K562 (cell line): ENCODE measurements around the gene FAM168B. TPM values are rescaled to one million over a fixed set of nuclear protein-coding genes. Genes with fewer than 3 reads are reported as not detected.

ENCODE experiments used
- CLOCK ChIP-seq: fragments of 250-450 bp; sonication (Bioruptor Pico); IDR thresholded peaks from 2 replicates; pipeline ENCODE4 v1.4.0; 2020; ENCODE audit warnings: mild to moderate bottlenecking, moderate library complexity, borderline replicate concordance
- MTF1 ChIP-seq: fragments of 250-450 bp; sonication (Bioruptor Pico); IDR thresholded peaks from 2 replicates; pipeline ENCODE4 v1.9.0; 2021; ENCODE audit warnings: moderate library complexity, mild to moderate bottlenecking, inconsistent platforms, borderline replicate concordance
- PTBP1 ChIP-seq: fragments of 200-400 bp; formaldehyde crosslinking; IDR thresholded peaks from 2 replicates; pipeline ENCODE4 v1.6.1; 2017; ENCODE audit warnings: low read depth, low read length
- THAP12 ChIP-seq: fragments of 250-450 bp; sonication (Bioruptor Pico); IDR thresholded peaks from 2 replicates; pipeline ENCODE4 v1.9.0; 2021; ENCODE audit warnings: mild to moderate bottlenecking, inconsistent platforms
- ZNF121 ChIP-seq: sonication (generic); formaldehyde crosslinking; conservative IDR thresholded peaks from 2 replicates; pipeline ENCODE4 v1.8.0; 2022; ENCODE audit warnings: missing genetic modification reagents
- ZSCAN32 ChIP-seq: fragments of 450-650 bp; formaldehyde crosslinking; IDR thresholded peaks from 2 replicates; pipeline ENCODE4 v1.4.0; 2020; ENCODE audit warnings: mild to moderate bottlenecking, moderate library complexity
- polyA plus RNA-seq, 8 experiments: library from polyadenylated mRNA; depleted of rRNA in 4 of 8; stranded (reverse) in 5 of 8; unstranded in 3 of 8; fragments of >200 nt; fragmentation: Nextera tagmentation in 2 of 8; fragmentation: Illumina TruSeq in 1 of 8; extraction: Ambion mirVana in 2 of 8; extraction: Trizol in 1 of 8; gene quantifications; 2 replicates each; pipeline versions ENCODE4 v1.2.1 to v1.2.3, GENCODE V29; 2011 to 2014; ENCODE audit warnings: inconsistent platforms in 1 of 8, missing spikeins in 1 of 8
- total RNA-seq, 7 experiments: library from RNA; depleted of rRNA in 6 of 7; stranded (reverse); fragments of >200 nt in 6 of 7; fragmentation: Illumina TruSeq in 2 of 7; extraction: Trizol in 2 of 7; gene quantifications; 2 replicates each; pipeline versions ENCODE4 v1.2.1 to v1.2.3, GENCODE V29; 2011 to 2021; ENCODE audit warnings: low replicate concordance in 1 of 7
- TF ChIP-seq, protein P1 (sequence below): fragments of 250-450 bp; sonication (Bioruptor Pico); IDR thresholded peaks from 2 replicates; pipeline ENCODE4 v1.4.0; 2020
- TF ChIP-seq, protein P2 (sequence below): fragments of 450-650 bp; formaldehyde crosslinking; IDR thresholded peaks from 2 replicates; pipeline ENCODE4 v1.4.0; 2020; ENCODE audit warnings: mild to moderate bottlenecking, moderate library complexity
- TF ChIP-seq, protein P3 (sequence below): fragments of 250-450 bp; sonication (Bioruptor Pico); IDR thresholded peaks from 2 replicates; pipeline ENCODE4 v1.8.0; 2022; ENCODE audit warnings: inconsistent platforms, mild to moderate bottlenecking, moderate library complexity, borderline replicate concordance
- TF ChIP-seq, protein P4 (sequence below), 2 experiments: IDR thresholded peaks; 2 replicates each; pipeline ENCODE4 v1.6.1; 2011; ENCODE audit warnings: borderline replicate concordance in 1 of 2, control low read depth in 1 of 2, low read depth in 1 of 2, low read length in 1 of 2, mild to moderate bottlenecking in 1 of 2, mixed read lengths in 1 of 2, moderate library complexity in 1 of 2; ENCODE audit not compliant: insufficient read depth in 1 of 2, insufficient read length in 1 of 2, poor library complexity in 1 of 2, severe bottlenecking in 1 of 2; ENCODE audit errors: extremely low read depth in 1 of 2

FAM168B gene
- total and polyA plus RNA-seq, 9 of the 15 experiments (the other 6 are each of a cell fraction or from before 2014, with no cell fraction given), result 3.3 to 76.0 (median 46.1) TPM

DNA sequence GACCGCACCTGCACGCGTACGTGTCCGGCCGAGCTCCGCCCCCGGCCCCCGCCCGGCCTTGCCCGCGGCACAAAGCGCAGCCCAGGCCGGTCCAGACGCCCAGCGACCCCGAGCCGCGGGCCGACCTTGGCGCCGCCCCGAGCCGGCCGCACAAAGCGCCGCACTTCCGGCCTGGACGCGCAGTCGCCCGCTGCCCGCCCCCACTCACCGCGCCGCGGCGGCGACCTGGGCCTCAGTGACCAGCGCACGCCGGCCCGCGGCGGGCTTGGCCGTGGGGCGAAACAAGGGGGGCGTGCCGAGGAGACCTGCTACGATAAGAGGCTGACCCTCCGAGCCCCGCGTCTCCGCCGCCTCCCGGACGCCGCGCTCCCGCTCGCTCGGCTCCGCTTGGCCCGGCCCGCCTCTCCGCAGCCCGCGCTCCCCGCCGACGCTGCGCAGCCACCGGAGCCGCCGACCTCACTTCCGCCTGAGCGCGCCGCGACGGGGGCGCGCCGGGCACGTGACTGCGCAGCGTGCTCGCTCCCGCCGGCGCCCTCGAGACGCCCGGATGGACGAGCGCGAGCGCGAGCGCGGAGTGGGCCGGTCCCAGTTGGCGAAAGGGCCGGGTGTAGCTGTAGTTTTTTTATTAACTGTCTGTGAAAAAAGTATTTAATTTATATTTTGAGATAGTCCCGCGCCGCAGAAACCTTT is at the start of gene FAM168B (continued):
- TF ChIP-seq, protein P1, sequence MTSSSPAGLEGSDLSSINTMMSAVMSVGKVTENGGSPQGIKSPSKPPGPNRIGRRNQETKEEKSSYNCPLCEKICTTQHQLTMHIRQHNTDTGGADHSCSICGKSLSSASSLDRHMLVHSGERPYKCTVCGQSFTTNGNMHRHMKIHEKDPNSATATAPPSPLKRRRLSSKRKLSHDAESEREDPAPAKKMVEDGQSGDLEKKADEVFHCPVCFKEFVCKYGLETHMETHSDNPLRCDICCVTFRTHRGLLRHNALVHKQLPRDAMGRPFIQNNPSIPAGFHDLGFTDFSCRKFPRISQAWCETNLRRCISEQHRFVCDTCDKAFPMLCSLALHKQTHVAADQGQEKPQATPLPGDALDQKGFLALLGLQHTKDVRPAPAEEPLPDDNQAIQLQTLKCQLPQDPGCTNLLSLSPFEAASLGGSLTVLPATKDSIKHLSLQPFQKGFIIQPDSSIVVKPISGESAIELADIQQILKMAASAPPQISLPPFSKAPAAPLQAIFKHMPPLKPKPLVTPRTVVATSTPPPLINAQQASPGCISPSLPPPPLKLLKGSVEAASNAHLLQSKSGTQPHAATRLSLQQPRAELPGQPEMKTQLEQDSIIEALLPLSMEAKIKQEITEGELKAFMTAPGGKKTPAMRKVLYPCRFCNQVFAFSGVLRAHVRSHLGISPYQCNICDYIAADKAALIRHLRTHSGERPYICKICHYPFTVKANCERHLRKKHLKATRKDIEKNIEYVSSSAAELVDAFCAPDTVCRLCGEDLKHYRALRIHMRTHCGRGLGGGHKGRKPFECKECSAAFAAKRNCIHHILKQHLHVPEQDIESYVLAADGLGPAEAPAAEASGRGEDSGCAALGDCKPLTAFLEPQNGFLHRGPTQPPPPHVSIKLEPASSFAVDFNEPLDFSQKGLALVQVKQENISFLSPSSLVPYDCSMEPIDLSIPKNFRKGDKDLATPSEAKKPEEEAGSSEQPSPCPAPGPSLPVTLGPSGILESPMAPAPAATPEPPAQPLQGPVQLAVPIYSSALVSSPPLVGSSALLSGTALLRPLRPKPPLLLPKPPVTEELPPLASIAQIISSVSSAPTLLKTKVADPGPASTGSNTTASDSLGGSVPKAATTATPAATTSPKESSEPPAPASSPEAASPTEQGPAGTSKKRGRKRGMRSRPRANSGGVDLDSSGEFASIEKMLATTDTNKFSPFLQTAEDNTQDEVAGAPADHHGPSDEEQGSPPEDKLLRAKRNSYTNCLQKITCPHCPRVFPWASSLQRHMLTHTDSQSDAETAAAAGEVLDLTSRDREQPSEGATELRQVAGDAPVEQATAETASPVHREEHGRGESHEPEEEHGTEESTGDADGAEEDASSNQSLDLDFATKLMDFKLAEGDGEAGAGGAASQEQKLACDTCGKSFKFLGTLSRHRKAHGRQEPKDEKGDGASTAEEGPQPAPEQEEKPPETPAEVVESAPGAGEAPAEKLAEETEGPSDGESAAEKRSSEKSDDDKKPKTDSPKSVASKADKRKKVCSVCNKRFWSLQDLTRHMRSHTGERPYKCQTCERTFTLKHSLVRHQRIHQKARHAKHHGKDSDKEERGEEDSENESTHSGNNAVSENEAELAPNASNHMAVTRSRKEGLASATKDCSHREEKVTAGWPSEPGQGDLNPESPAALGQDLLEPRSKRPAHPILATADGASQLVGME (CRISPR knock-in tag), result peak; percentile 47; the same call in 1 of the 2 replicates
- no peak for TF ChIP-seq MTF1 (CRISPR knock-in tag)
- TF ChIP-seq, protein P2, sequence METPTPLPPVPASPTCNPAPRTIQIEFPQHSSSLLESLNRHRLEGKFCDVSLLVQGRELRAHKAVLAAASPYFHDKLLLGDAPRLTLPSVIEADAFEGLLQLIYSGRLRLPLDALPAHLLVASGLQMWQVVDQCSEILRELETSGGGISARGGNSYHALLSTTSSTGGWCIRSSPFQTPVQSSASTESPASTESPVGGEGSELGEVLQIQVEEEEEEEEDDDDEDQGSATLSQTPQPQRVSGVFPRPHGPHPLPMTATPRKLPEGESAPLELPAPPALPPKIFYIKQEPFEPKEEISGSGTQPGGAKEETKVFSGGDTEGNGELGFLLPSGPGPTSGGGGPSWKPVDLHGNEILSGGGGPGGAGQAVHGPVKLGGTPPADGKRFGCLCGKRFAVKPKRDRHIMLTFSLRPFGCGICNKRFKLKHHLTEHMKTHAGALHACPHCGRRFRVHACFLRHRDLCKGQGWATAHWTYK (CRISPR knock-in tag), result peak; percentile 66; the same call in 1 of the 2 replicates
- TF ChIP-seq PTBP1, result no peak
- peak; percentile 86 for TF ChIP-seq THAP12
- TF ChIP-seq, protein P3, sequence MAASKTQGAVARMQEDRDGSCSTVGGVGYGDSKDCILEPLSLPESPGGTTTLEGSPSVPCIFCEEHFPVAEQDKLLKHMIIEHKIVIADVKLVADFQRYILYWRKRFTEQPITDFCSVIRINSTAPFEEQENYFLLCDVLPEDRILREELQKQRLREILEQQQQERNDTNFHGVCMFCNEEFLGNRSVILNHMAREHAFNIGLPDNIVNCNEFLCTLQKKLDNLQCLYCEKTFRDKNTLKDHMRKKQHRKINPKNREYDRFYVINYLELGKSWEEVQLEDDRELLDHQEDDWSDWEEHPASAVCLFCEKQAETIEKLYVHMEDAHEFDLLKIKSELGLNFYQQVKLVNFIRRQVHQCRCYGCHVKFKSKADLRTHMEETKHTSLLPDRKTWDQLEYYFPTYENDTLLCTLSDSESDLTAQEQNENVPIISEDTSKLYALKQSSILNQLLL (CRISPR knock-in tag), result no peak
- TF ChIP-seq ZNF121, result no peak
- no peak for TF ChIP-seq CLOCK (CRISPR knock-in tag)
- TF ChIP-seq ZSCAN32 (CRISPR knock-in tag), result no peak
- TF ChIP-seq, protein P4, sequence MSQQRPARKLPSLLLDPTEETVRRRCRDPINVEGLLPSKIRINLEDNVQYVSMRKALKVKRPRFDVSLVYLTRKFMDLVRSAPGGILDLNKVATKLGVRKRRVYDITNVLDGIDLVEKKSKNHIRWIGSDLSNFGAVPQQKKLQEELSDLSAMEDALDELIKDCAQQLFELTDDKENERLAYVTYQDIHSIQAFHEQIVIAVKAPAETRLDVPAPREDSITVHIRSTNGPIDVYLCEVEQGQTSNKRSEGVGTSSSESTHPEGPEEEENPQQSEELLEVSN (IDR thresholded peaks at IDR 0.05; ENCODE audit: borderline replicate concordance in 1 of 2, extremely low read depth in 1 of 2, insufficient read depth in 1 of 2, insufficient read length in 1 of 2, low read depth in 1 of 2, low read length in 1 of 2, poor library complexity in 1 of 2, severe bottlenecking in 1 of 2), result peak; percentile 31 to 80
